Hepatocyte (in vitro differentiated cells): ENCODE results near the gene STX4. TPM values are rescaled to one million over a fixed set of nuclear protein-coding genes. Genes with fewer than 3 reads are reported as not detected.

ENCODE experiments used
- DNase-seq: peaks from one replicate; pipeline ENCODE4 v3.0.0-alpha.2; 2016; ENCODE audit warnings: low spot score
- H2AFZ ChIP-seq: fragments of 200-600 bp; sonication (generic); 2 replicates; pipeline ENCODE4 v1.6.0; 2016; ENCODE audit warnings: antibody characterized with exemption, mild to moderate bottlenecking
- H3K27ac ChIP-seq: fragments of 200-600 bp; sonication (generic); 2 replicates; pipeline ENCODE4 v1.5.1; 2016; ENCODE audit warnings: mild to moderate bottlenecking
- H3K27me3 ChIP-seq: fragments of 200-600 bp; sonication (generic); 2 replicates; pipeline ENCODE4 v1.6.1; 2016
- H3K36me3 ChIP-seq: fragments of 200-600 bp; sonication (generic); replicated peaks from 2 replicates; pipeline ENCODE4 v1.5.1; 2016; ENCODE audit warnings: low read depth; ENCODE audit not compliant: insufficient read depth
- H3K4me1 ChIP-seq: fragments of 200-600 bp; sonication (generic); 2 replicates; pipeline ENCODE4 v1.5.1; 2016; ENCODE audit warnings: mild to moderate bottlenecking, moderate library complexity; ENCODE audit not compliant: insufficient read depth
- H3K4me2 ChIP-seq: fragments of 200-600 bp; sonication (generic); 2 replicates; pipeline ENCODE4 v1.6.0; 2016
- H3K4me3 ChIP-seq: fragments of 200-600 bp; sonication (generic); 2 replicates; pipeline ENCODE4 v1.5.1; 2016; ENCODE audit warnings: mild to moderate bottlenecking
- H3K79me2 ChIP-seq: fragments of 200-600 bp; sonication (generic); 2 replicates; pipeline ENCODE4 v1.6.0; 2017; ENCODE audit warnings: mild to moderate bottlenecking
- H3K9me2 ChIP-seq: fragments of 200-600 bp; sonication (generic); replicated peaks from 2 replicates; pipeline ENCODE4 v1.6.0; 2017; ENCODE audit warnings: mild to moderate bottlenecking; ENCODE audit not compliant: insufficient read depth
- H3K9me3 ChIP-seq: fragments of 200-600 bp; sonication (generic); 2 replicates; pipeline ENCODE4 v1.5.1; 2016; ENCODE audit warnings: low read depth, mild to moderate bottlenecking
- H4K20me1 ChIP-seq: fragments of 200-600 bp; sonication (generic); 2 replicates; pipeline ENCODE4 v1.6.0; 2016; ENCODE audit warnings: mild to moderate bottlenecking; ENCODE audit not compliant: insufficient read depth, poor library complexity, severe bottlenecking
- CTCF ChIP-seq: fragments of 200-600 bp; sonication (generic); IDR thresholded peaks from 2 replicates; pipeline ENCODE4 v1.5.1; 2016; ENCODE audit warnings: antibody characterized with exemption, mild to moderate bottlenecking; ENCODE audit not compliant: poor library complexity
- EZH2 ChIP-seq: fragments of 200-600 bp; sonication (generic); IDR thresholded peaks from 2 replicates; pipeline ENCODE4 v1.6.1; 2016; ENCODE audit warnings: antibody characterized with exemption, mild to moderate bottlenecking, borderline replicate concordance
- EZH2phosphoT487 ChIP-seq: fragments of 200-600 bp; sonication (generic); IDR thresholded peaks from one replicate; pipeline ENCODE4 v1.6.1; 2018; ENCODE audit warnings: antibody characterized with exemption, mild to moderate bottlenecking, low read depth, moderate library complexity; ENCODE audit not compliant: unreplicated experiment, severe bottlenecking
- WGBS: methylation state at CpG from one replicate; pipeline ENCODE4 v1.1.6; 2016; ENCODE audit warnings: low lambda C conversion rate; ENCODE audit errors: missing lambda C conversion rate; 5-methylcytosine and 5-hydroxymethylcytosine counted together
- polyA plus RNA-seq: library from polyadenylated mRNA; unstranded; fragments of >200 nt; fragmentation: Nextera tagmentation; extraction: Ambion mirVana; gene quantifications from 2 replicates; pipeline ENCODE4 v1.2.1, GENCODE V29; 2016
- total RNA-seq: library from RNA; depleted of rRNA; stranded (reverse); fragments of >200 nt; gene quantifications from 2 replicates; pipeline ENCODE4 v1.2.3, GENCODE V29; 2014

STX4 gene
- total and polyA plus RNA-seq, 2 experiments from 2014 or later = 25.9 to 72.4 TPM

GRCh38 chr16:31086629-31086906, 53.2 kb downstream of the STX4 start:
- no peak overlapping the region for H3K27ac ChIP-seq
- H3K9me2 ChIP-seq = no peaks in the 10 kb centered on the region
- no peaks in the 10 kb centered on the region for H4K20me1 ChIP-seq
- no peaks in the 10 kb centered on the region for H3K9me3 ChIP-seq
- H2AFZ ChIP-seq = no peak overlapping the region
- no peaks in the 10 kb centered on the region for H3K79me2 ChIP-seq
- H3K4me1 ChIP-seq = no peaks in the 10 kb centered on the region
- no peaks in the 10 kb centered on the region for H3K27me3 ChIP-seq
- no peak overlapping the region for H3K4me3 ChIP-seq
- DNase-seq = no peak
- H3K4me2 ChIP-seq = no peak overlapping the region
- WGBS = 96% methylated on average over 6 of the region's 6 CpGs
- TF ChIP-seq CTCF = no peak
- TF ChIP-seq EZH2 = no peak
- TF ChIP-seq EZH2phosphoT487 = no peak
- no peaks in the 10 kb centered on the region for H3K36me3 ChIP-seq

DNA sequence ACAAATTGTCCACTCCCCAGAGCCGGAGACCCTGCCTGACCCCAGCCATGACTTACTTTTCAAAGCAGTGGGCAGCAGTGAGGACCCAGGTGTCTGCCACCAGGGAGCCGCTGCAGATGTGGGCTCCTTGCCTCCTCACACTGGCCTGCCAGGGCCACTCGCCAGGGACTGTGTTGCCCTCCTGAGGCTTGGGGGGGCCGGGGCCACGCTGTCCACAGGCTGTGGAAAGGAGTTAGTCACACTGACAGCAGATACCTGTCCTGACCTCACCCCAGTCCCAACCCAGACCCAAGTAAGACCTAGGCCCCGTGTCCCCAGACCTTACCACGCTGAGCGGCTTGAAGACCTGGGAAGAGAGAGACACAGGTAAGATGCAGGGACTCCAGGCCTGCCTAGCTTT, 54.1 kb downstream of the STX4 start:
- no peak overlapping the region for H3K4me2 ChIP-seq
- no peaks in the 10 kb centered on the region for H3K9me3 ChIP-seq
- no peaks in the 10 kb centered on the region for H3K27me3 ChIP-seq
- 97% methylated on average over 8 of the region's 8 CpGs for WGBS
- no peak for TF ChIP-seq EZH2
- TF ChIP-seq EZH2phosphoT487 = no peak
- no peak for TF ChIP-seq CTCF
- H4K20me1 ChIP-seq = no peaks in the 10 kb centered on the region
- no peak for DNase-seq
- H3K79me2 ChIP-seq = peaks cover 4% of the 10 kb centered on the region
- H2AFZ ChIP-seq = no peak overlapping the region
- no peaks in the 10 kb centered on the region for H3K4me1 ChIP-seq
- H3K36me3 ChIP-seq = no peaks in the 10 kb centered on the region
- H3K9me2 ChIP-seq = no peaks in the 10 kb centered on the region
- H3K27ac ChIP-seq = no peak overlapping the region
- H3K4me3 ChIP-seq = no peak overlapping the region

GRCh38 chr16:31087971-31088370, 54.6 kb downstream of the STX4 start:
- WGBS = 88% methylated on average over 5 of the region's 5 CpGs
- no peaks in the 10 kb centered on the region for H3K9me3 ChIP-seq
- no peak for DNase-seq
- H3K4me3 ChIP-seq = no peak overlapping the region
- no peaks in the 10 kb centered on the region for H3K9me2 ChIP-seq
- H3K27ac ChIP-seq = no peak overlapping the region
- H3K36me3 ChIP-seq = no peaks in the 10 kb centered on the region
- H3K4me1 ChIP-seq = no peaks in the 10 kb centered on the region
- no peak overlapping the region for H3K4me2 ChIP-seq
- TF ChIP-seq EZH2phosphoT487 (no peak), CTCF (no peak), EZH2 (no peak)
- H4K20me1 ChIP-seq = no peaks in the 10 kb centered on the region
- H2AFZ ChIP-seq = no peak overlapping the region
- peaks cover 8% of the 10 kb centered on the region for H3K79me2 ChIP-seq
- no peaks in the 10 kb centered on the region for H3K27me3 ChIP-seq
